HUES6 (cell line): ENCODE measurements around the gene FBLN5.

Source experiments
- H3K27ac ChIP-seq: 2 replicates; pipeline ENCODE4 v1.7.0; 2013; ENCODE audit warnings: low read depth, mild to moderate bottlenecking, low read length, inconsistent platforms
- H3K27me3 ChIP-seq: 2 replicates; pipeline ENCODE4 v1.6.1; 2013; ENCODE audit warnings: low read length; ENCODE audit not compliant: control insufficient read depth, insufficient read depth
- H3K36me3 ChIP-seq: 2 replicates; pipeline ENCODE4 v1.6.1; 2013; ENCODE audit warnings: low read length; ENCODE audit not compliant: control insufficient read depth, insufficient read depth
- H3K4me1 ChIP-seq: 2 replicates; pipeline ENCODE4 v1.6.1; 2013; ENCODE audit warnings: low read length; ENCODE audit not compliant: control insufficient read depth, insufficient read depth
- H3K4me3 ChIP-seq: 2 replicates; pipeline ENCODE4 v1.5.1; 2013; ENCODE audit warnings: low read depth, low read length
- H3K9ac ChIP-seq: one replicate; pipeline ENCODE4 v1.6.1; 2013; ENCODE audit warnings: mild to moderate bottlenecking, low read length
- H3K9me3 ChIP-seq: 2 replicates; pipeline ENCODE4 v1.6.1; 2013; ENCODE audit warnings: low read depth, low read length; ENCODE audit not compliant: control insufficient read depth, insufficient read depth

FBLN5 gene

GRCh38 chr14:91893669-91894068 lies 53.8 kb downstream of the FBLN5 start:
- no peak overlapping the region for H3K4me3 ChIP-seq
- H3K9me3 ChIP-seq: no peaks in the 10 kb centered on the region
- no peak overlapping the region for H3K9ac ChIP-seq
- peaks cover 7% of the 10 kb centered on the region; the same call in 1 of the 2 replicates for H3K4me1 ChIP-seq
- no peaks in the 10 kb centered on the region for H3K27me3 ChIP-seq
- H3K36me3 ChIP-seq: no peaks in the 10 kb centered on the region
- no peak overlapping the region for H3K27ac ChIP-seq

GRCh38 chr14:91893007-91893406 lies 54.5 kb downstream of the FBLN5 start:
- H3K9ac ChIP-seq: no peak overlapping the region
- no peaks in the 10 kb centered on the region for H3K36me3 ChIP-seq
- no peaks in the 10 kb centered on the region for H3K9me3 ChIP-seq
- no peaks in the 10 kb centered on the region for H3K27me3 ChIP-seq
- no peak overlapping the region for H3K27ac ChIP-seq
- no peak overlapping the region for H3K4me3 ChIP-seq
- peaks cover 7% of the 10 kb centered on the region; the same call in 1 of the 2 replicates for H3K4me1 ChIP-seq

- H3K9me3 ChIP-seq: no peaks in the 10 kb centered on the region
- no peak overlapping the region for H3K4me3 ChIP-seq
- H3K36me3 ChIP-seq: no peaks in the 10 kb centered on the region
- H3K4me1 ChIP-seq: no peaks in the 10 kb centered on the region
- no peak overlapping the region for H3K9ac ChIP-seq
- H3K27ac ChIP-seq: no peak overlapping the region
- H3K27me3 ChIP-seq: no peaks in the 10 kb centered on the region
Observed at GRCh38 chr14:91891721-91892220, 55.7 kb downstream of the FBLN5 start.

DNA sequence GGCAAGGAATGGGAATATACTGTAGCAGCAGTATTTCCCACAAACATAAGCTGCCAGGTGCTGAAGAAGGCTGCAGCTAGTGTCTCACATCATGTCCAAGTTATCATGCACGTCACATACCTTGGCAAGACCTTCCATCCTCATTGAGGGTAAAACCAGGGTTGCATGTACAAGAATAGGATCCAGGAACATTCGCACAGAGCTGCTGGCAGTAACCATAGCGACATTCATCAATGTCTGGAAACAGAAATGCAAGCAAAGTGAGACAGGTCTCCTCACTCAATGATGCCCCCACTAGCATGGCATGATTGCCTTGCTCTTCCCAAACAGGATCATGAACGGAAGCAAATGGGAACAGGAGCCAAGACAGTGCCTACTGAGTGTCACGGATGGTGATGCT lies 56.4 kb downstream of the FBLN5 start:
- no peak overlapping the region for H3K9ac ChIP-seq
- no peak overlapping the region for H3K4me3 ChIP-seq
- no peaks in the 10 kb centered on the region for H3K4me1 ChIP-seq
- no peak overlapping the region for H3K27ac ChIP-seq
- H3K27me3 ChIP-seq: no peaks in the 10 kb centered on the region
- no peaks in the 10 kb centered on the region for H3K9me3 ChIP-seq
- no peaks in the 10 kb centered on the region for H3K36me3 ChIP-seq

DNA sequence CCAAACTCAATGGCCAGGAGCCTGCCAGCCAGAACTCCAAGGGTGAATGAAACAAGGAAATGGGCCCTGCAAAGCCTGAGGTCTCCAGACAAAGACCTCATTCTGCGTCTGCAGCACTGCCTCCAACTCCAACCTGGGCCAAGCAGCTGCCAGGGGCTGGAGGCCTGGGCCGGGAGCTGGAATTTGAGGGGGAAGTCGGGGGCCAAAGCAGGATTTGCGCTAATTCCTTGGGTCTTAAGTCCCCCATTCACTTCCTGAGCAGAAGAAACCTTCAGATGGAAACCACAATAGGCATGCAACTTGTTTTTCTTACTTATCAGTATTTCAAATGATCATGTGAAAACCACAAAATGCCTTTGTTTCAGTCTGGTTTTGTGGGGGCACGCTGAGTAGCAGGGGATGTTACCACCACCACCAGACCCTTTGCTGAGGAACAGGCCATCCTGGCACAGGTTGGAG lies 57.2 kb downstream of the FBLN5 start:
- no peaks in the 10 kb centered on the region for H3K4me1 ChIP-seq
- H3K9me3 ChIP-seq: no peaks in the 10 kb centered on the region
- H3K9ac ChIP-seq: no peak overlapping the region
- H3K27ac ChIP-seq: no peak overlapping the region
- H3K36me3 ChIP-seq: no peaks in the 10 kb centered on the region
- H3K4me3 ChIP-seq: no peak overlapping the region
- H3K27me3 ChIP-seq: no peaks in the 10 kb centered on the region

- Histone ChIP-seq H3K27me3 (no peaks in the 10 kb centered on the region), H3K9me3 (no peaks in the 10 kb centered on the region), H3K9ac (no peak overlapping the region), H3K27ac (no peak overlapping the region), H3K4me3 (no peak overlapping the region), H3K36me3 (no peaks in the 10 kb centered on the region), H3K4me1 (no peaks in the 10 kb centered on the region; the same call in 1 of the 2 replicates)
Observed at GRCh38 chr14:91889477-91890211, 57.9 kb downstream of the FBLN5 start.

DNA sequence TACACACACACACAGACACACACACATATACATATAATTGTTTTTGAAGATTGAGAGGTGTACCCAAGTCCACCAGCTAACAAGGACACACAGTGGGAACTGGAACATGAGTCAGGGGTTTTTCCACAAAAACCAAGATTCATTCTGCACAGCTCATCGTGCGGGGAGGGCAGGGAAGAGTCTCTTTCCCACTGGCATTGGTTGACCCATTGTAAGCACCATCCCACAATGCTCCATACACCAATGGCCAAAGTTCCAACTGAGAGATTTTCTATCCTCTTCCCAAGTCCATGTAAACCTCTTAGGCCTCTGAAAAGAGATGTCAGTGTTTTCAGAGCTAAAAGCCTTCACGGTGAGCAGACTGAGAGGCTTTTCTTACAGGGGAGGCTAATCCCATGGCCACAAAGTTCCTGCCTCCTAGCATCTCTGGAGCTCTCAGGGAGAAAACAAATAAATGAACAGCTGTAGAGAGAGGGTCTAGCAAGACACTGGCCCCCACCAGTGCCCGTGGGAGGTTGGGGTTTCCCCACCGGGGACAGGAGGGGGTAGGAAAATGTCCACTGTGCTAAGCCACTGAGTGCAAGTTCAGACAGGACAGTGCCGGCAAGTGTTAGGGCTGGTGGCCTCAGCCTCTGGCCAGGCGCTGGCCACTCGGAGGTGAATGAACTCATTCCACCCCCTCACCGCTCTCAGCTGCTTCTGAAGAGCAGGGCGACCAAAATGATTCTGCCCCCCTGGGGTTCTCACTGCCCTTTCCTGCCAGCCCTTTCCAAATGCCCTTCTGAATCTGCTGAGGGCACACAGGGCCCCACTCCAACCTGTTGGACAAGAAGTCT lies 58.6 kb downstream of the FBLN5 start:
- no peaks in the 10 kb centered on the region for H3K27me3 ChIP-seq

DNA sequence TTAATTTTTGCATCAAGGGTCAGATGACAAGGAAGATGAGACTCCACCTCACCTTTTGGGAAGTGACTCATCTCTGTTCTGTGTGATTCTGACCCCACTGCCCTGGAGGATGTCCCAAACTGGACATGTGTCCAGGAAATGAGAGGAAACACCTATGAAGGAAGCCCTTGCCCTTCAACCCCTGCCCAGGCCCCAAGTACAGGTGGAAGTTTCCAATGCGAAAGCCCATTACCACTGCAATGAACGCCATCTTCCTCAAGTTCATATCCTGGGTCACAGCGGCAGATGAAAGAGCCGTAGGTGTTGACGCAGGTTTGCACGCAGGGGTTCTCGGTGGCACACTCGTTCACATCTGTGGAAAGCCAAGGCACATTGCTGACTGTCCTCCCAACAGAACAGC lies 60.5 kb downstream of the FBLN5 start:
- no peaks in the 10 kb centered on the region for H3K9me3 ChIP-seq
- H3K27ac ChIP-seq: no peak overlapping the region
- H3K36me3 ChIP-seq: no peaks in the 10 kb centered on the region
- no peaks in the 10 kb centered on the region for H3K27me3 ChIP-seq
- H3K4me1 ChIP-seq: no peaks in the 10 kb centered on the region; the same call in 1 of the 2 replicates
- H3K4me3 ChIP-seq: no peak overlapping the region
- H3K9ac ChIP-seq: no peak overlapping the region

More for the DNA sequence above, 58.6 kb downstream of the FBLN5 start:
- no peak overlapping the region for H3K4me3 ChIP-seq
- no peak overlapping the region for H3K9ac ChIP-seq
- H3K9me3 ChIP-seq: no peaks in the 10 kb centered on the region
- no peaks in the 10 kb centered on the region for H3K36me3 ChIP-seq
- H3K4me1 ChIP-seq: no peaks in the 10 kb centered on the region; the same call in 1 of the 2 replicates
- no peak overlapping the region for H3K27ac ChIP-seq

DNA sequence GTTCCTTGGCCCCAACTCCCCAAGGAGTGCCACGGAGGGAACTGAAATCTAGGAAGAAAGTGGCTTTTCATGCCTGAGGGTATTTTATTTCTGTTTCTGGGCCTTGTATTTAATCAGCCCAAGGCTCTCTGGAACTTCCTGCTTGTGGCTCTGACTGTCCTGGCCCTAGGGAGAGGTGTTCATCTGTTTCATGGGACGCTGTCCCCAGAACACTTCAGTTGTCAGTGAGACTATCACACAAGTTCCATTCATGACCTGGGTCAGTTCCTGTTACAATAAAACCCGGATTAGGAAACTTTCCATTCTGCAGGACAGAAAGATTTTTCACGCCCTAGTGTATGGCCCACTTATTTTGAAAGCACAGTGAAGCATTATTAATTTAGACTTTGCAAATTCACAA lies 61.7 kb downstream of the FBLN5 start:
- no peaks in the 10 kb centered on the region for H3K36me3 ChIP-seq
- H3K9ac ChIP-seq: no peak overlapping the region
- H3K4me1 ChIP-seq: no peaks in the 10 kb centered on the region; the same call in 1 of the 2 replicates
- H3K27me3 ChIP-seq: no peaks in the 10 kb centered on the region
- H3K9me3 ChIP-seq: no peaks in the 10 kb centered on the region
- H3K27ac ChIP-seq: no peak overlapping the region
- no peak overlapping the region for H3K4me3 ChIP-seq

DNA sequence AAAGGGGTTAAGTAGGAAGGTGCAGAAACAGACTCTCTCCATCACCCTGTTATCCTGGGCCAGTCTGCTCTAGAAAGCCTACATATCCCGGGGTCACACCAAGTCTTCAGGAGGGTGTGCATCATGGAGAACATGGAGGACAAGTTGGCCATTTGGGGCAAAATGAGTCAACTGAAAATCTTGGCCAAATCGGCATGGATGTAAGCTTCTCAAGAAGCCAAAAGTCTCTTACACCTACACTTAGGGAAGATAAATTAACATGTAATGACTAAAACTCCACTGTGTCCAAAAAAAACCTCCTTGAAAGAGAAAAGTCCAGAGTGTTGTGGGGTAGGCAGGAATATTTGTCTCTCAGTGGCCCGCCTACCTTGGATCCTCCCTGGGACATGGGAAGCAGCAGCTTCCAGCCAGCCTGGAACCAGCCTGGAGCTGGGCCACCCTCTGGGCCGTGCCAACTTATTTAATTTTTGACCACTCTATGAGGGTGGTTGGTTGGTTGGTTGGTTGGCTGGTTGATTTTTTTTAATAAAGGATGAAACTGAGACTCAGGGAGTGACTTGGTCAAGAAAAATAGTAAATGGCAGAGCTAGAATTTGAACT lies 62.3 kb downstream of the FBLN5 start:
- H3K4me3 ChIP-seq: no peak overlapping the region
- no peak overlapping the region for H3K27ac ChIP-seq
- no peaks in the 10 kb centered on the region for H3K9me3 ChIP-seq

More for the DNA sequence above, 62.3 kb downstream of the FBLN5 start:
- Histone ChIP-seq H3K27me3 (no peaks in the 10 kb centered on the region), H3K36me3 (no peaks in the 10 kb centered on the region), H3K9ac (no peak overlapping the region), H3K4me1 (no peaks in the 10 kb centered on the region; the same call in 1 of the 2 replicates)
